ENCODE measurements around the gene ZBTB12. TPM values are rescaled to one million over a fixed set of nuclear protein-coding genes. Genes with fewer than 3 reads are reported as not detected.

ZBTB12 gene
- total and polyA plus RNA-seq, 2 of the 4 experiments (the other 2 are of a cell fraction) = 2.0 to 8.5 TPM

DNA sequence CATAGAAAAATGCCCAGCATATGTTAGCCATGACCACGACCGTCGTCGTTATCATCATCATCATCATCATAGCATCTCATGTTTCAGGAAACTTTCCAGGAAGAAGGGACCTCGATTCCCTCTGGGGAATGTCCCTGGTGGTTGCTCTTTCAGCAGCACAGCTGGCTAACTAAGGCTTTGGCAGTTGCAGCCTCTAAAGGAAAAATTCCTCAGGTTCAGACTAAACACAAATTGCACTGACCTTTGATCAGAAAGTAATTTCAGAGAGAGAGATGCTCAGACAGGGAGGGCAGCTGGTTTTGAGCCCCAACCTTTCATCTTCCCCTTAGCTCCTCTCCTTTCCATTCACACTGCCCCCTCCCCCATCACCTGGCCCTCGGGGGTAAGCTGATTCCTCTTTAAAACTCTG, 38.4 kb upstream of the ZBTB12 start:
- CTCF ChIA-PET = interaction anchor here (0.6 to 1.3 kb wide), 5 partner anchors 12 to 144 kb away, joined by 3 to 5 read pairs (median 3); no protein-coding TSS in a partner anchor
- in situ Hi-C loops (cut with MboI; ENCODE audit: low sequenced_read_pairs) = loop anchor here (10.0 kb wide), 1 partner anchor 255 kb away; the partner anchor contains the start of gene LY6G5C

More for the DNA sequence above, 38.4 kb upstream of the ZBTB12 start:
- Histone ChIP-seq H3K79me1 (ENCODE audit: low read depth in 1 of 2, low read length in 2 of 2) (no peaks in the 10 kb centered on the region), H3K56ac (ENCODE audit: extremely low read depth, insufficient read depth, low read length) (no peak overlapping the region; the same call in 1 of the 2 replicates), H3K9ac (ENCODE audit: low read depth, low read length) (no peak overlapping the region; the same call in 1 of the 2 replicates), H3K36me3 (ENCODE audit: control insufficient read depth, insufficient read depth, low read length) (no peaks in the 10 kb centered on the region), H3K9me1 (ENCODE audit: insufficient read depth, low read length) (no peaks in the 10 kb centered on the region), H4K8ac (ENCODE audit: low read depth in 2 of 2, low read length in 2 of 2) (0 out of 4 replicates have a peak overlapping the region, but pooled peaks of 1 of the 2 experiments have one; percentile 11), H2BK15ac (ENCODE audit: low read depth, low read length) (no peak overlapping the region), H2AK9ac (replicated peaks; ENCODE audit: low read depth, low read length, poor library complexity) (peak overlapping the region; percentile 21), H2BK20ac (ENCODE audit: low read depth, low read length) (no peak overlapping the region), H3K23ac (ENCODE audit: low read depth, low read length) (0 out of 2 replicates have a peak overlapping the region, but pooled peaks have one; percentile 66), H3K4me1 (ENCODE audit: control insufficient read depth, insufficient read depth, low read length) (peaks cover 11% of the 10 kb centered on the region), H3K27me3 (ENCODE audit: control insufficient read depth, insufficient read depth, low read length) (no peaks in the 10 kb centered on the region), H3K9me3 (ENCODE audit: control insufficient read depth, insufficient read depth, low read length) (no peaks in the 10 kb centered on the region), H4K91ac (ENCODE audit: insufficient read depth, low read depth, low read length) (no peak overlapping the region), H2AK5ac (ENCODE audit: low read depth, low read length) (no peak overlapping the region), H3K27ac (ENCODE audit: insufficient read depth, low read length) (no peak overlapping the region), H2BK5ac (ENCODE audit: low read depth, low read length, poor library complexity, severe bottlenecking) (peak overlapping the region; percentile 4), H3K18ac (ENCODE audit: low read depth, low read length) (no peak overlapping the region), H2AFZ (replicated peaks; ENCODE audit: low read length, poor library complexity) (peak overlapping the region; percentile 70), H2BK120ac (ENCODE audit: low read depth, low read length) (no peak overlapping the region), H3K14ac (replicated peaks; ENCODE audit: low read depth, low read length) (peak overlapping the region; percentile 76; the same call in 1 of the 2 replicates), H3K4ac (ENCODE audit: low read depth, low read length) (peak overlapping the region; percentile 27; the same call in 1 of the 2 replicates), H3K4me2 (ENCODE audit: low read depth, low read length) (peak overlapping the region; percentile 40), H4K20me1 (ENCODE audit: insufficient read depth, low read length) (no peaks in the 10 kb centered on the region), H3K4me3 (ENCODE audit: insufficient read depth, low read depth, low read length) (no peak overlapping the region), H4K5ac (ENCODE audit: low read depth, low read length) (peak overlapping the region; percentile 8; the same call in 1 of the 2 replicates)
- ATAC-seq (ENCODE audit: low read depth) (peak; percentile 76), DNase-seq (peak; percentile 55)
- WGBS, 2 experiments (ENCODE audit: extremely low coverage in 2 of 2, insufficient read length in 1 of 2) = no CpG with 5 or more reads among the region's 6 CpGs
- POLR2A ChIA-PET (ENCODE audit: unreplicated experiment) = no interaction called here
- no TSS peak for BruUV-seq (replicated peaks)
- dilution Hi-C loops (cut with HindIII; ENCODE audit: low sequenced_read_pairs, unreplicated experiment) (no loop called here), intact Hi-C loops (cut with micrococcal nuclease) (loop anchor here (2.0 kb wide), 1 partner anchor 13 kb away; the partner anchor contains the start of gene C2)
- TF ChIP-seq MAFK (IDR thresholded peaks at IDR 0.05; ENCODE audit: low read depth, low read length) = no peak
- TF ChIP-seq, protein P1, sequence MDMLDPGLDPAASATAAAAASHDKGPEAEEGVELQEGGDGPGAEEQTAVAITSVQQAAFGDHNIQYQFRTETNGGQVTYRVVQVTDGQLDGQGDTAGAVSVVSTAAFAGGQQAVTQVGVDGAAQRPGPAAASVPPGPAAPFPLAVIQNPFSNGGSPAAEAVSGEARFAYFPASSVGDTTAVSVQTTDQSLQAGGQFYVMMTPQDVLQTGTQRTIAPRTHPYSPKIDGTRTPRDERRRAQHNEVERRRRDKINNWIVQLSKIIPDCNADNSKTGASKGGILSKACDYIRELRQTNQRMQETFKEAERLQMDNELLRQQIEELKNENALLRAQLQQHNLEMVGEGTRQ (IDR thresholded peaks at IDR 0.05; ENCODE audit: low read depth, low read length) = no peak
- no peak for TF ChIP-seq BHLHE40 (IDR thresholded peaks at IDR 0.05; ENCODE audit: low read depth, low read length)
- no peak for TF ChIP-seq FOS (IDR thresholded peaks at IDR 0.05; ENCODE audit: low read depth, low read length)

Measured in IMR-90 (cell line).